Left cardiac atrium (tissue), 2 donors: ENCODE measurements around the gene FAT2. TPM values are rescaled to one million over a fixed set of nuclear protein-coding genes. Genes with fewer than 3 reads are reported as not detected.

Source experiments
- total RNA-seq, 2 donors: library from RNA; stranded (reverse); fragmentation: NEBNext Ultra II Directional; extraction: Animal tissue kit (Norgen Biotek cat#: 25700); gene quantifications; one replicate each; pipeline ENCODE4 v1.2.1, GENCODE V29; 2021
- donor health status: DM: no; HTN: yes; CAD: no; lungs with severe emphysema.
- donor health status: DM: yes; HTN: yes; CAD: no.

Gene FAT2
- total RNA-seq, 2 donors from 2014 or later, result 0.18 to 0.44 TPM

Other genes with a start within 250 kb of the FAT2 start
- under 1 TPM in 1 of 2 donors, not detected in 1; 0.29 TPM for gene SLC36A2, start 243.8 kb downstream of the FAT2 start, total RNA-seq
- gene SLC36A1, start 143.7 kb downstream of the FAT2 start, total RNA-seq, result 1 to 10 TPM; 5.9 to 8.1 TPM
- gene SPARC, start 95.6 kb upstream of the FAT2 start, total RNA-seq, result 1,000 to 10,000 TPM in 1 of 2 donors, 100 to 1,000 TPM in 1; 807 to 1,125 TPM
- 10 to 100 TPM; 65.6 to 71.9 TPM for gene ATOX1, start 167.3 kb upstream of the FAT2 start, total RNA-seq
- 100 to 1,000 TPM; 103 to 128 TPM for gene G3BP1, start 180.6 kb upstream of the FAT2 start, total RNA-seq